H4 (cell line): ENCODE data around the gene USP17L21. TPM values are rescaled to one million over a fixed set of nuclear protein-coding genes. Genes with fewer than 3 reads are reported as not detected.
"Not testable (repeated sequence)": the region's sequence is repeated elsewhere in the genome, so short reads cannot be mapped to it uniquely, and the experiment has no call there.

ENCODE experiments used
- DNase-seq: peaks from one replicate; pipeline ENCODE4 v3.0.0-alpha.2; 2015; ENCODE audit warnings: low spot score
- total RNA-seq: library from RNA; depleted of rRNA; stranded (reverse); fragments of >200 nt; shearing (Covaris generic); gene quantifications from 2 replicates; pipeline ENCODE4 v1.2.3, GENCODE V29; 2014; rRNA removed

USP17L21 gene, protein sequence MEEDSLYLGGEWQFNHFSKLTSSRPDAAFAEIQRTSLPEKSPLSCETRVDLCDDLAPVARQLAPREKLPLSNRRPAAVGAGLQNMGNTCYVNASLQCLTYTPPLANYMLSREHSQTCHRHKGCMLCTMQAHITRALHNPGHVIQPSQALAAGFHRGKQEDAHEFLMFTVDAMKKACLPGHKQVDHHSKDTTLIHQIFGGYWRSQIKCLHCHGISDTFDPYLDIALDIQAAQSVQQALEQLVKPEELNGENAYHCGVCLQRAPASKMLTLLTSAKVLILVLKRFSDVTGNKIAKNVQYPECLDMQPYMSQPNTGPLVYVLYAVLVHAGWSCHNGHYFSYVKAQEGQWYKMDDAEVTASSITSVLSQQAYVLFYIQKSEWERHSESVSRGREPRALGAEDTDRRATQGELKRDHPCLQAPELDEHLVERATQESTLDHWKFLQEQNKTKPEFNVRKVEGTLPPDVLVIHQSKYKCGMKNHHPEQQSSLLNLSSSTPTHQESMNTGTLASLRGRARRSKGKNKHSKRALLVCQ
- not detected in 2 replicates for total RNA-seq

- DNase-seq = not testable (repeated sequence)
These were observed at the start of gene USP17L21 for GRCh38 chr4:9262572-9262971. TSS of gene USP17L21 (plus strand) at chr4:9262872. CDS start at chr4:9262872, 0 bp downstream.

DNA sequence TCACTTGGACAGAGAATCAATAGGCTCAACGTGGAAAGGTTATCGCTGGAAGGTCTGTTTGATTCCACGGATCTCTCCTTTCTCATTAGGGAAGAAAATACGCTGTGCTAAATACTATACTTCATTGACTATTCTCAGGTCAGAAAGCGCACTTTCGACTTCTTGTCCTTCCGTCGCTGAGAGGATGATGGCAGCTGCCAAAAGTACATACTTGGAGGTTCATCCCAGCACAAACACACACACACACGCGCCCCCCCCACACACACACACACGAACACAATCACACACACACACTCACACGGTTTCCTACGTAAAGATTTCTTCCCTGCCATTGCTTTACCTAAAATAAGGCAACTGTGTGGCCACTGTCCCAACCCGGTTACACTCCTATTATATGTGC is 48.0 kb upstream of the USP17L21 start:
- DNase-seq = not testable (repeated sequence)

GRCh38 chr4:9215105-9215504 is 47.6 kb upstream of the USP17L21 start, which contains the start of gene USP17L11:
TSS of gene USP17L11 (plus strand) at chr4:9215405. CDS start at chr4:9215405, 0 bp downstream.
- not testable (repeated sequence) for DNase-seq

DNA sequence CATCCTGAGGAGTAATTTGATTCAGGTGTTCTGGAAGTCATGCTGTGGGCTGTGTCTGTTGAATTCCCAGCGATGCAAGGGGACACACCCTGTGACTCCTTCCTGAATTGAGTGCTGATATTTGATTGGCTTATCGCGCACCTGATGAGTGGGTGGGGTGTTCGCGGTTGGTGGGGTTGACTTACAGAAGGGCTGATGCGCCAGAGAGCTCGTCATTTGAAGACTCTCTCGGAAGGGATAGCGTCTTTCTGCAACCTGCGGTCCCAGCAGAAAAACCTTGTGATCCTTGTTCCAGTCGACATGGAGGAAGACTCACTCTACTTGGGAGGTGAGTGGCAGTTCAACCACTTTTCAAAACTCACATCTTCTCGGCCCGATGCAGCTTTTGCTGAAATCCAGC is 42.8 kb upstream of the USP17L21 start, which contains the start of gene USP17L12:
Gene USP17L12, plus strand, starts transcription at position 301 of the 400 bp plus-strand sequence. Its CDS starts 0 bp downstream, at position 301.
- DNase-seq = not testable (repeated sequence)

GRCh38 chr4:9224596-9224995 is 38.1 kb upstream of the USP17L21 start, which contains the start of gene USP17L13:
TSS of gene USP17L13 (plus strand) at chr4:9224896. CDS start at chr4:9224896, 0 bp downstream.
- not testable (repeated sequence) for DNase-seq

DNA sequence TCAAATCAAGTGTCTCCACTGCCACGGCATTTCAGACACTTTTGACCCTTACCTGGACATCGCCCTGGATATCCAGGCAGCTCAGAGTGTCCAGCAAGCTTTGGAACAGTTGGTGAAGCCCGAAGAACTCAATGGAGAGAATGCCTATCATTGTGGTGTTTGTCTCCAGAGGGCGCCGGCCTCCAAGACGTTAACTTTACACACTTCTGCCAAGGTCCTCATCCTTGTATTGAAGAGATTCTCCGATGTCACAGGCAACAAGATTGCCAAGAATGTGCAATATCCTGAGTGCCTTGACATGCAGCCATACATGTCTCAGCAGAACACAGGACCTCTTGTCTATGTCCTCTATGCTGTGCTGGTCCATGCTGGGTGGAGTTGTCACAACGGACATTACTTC is 32.4 kb upstream of the USP17L21 start:
- not testable (repeated sequence) for DNase-seq

DNA sequence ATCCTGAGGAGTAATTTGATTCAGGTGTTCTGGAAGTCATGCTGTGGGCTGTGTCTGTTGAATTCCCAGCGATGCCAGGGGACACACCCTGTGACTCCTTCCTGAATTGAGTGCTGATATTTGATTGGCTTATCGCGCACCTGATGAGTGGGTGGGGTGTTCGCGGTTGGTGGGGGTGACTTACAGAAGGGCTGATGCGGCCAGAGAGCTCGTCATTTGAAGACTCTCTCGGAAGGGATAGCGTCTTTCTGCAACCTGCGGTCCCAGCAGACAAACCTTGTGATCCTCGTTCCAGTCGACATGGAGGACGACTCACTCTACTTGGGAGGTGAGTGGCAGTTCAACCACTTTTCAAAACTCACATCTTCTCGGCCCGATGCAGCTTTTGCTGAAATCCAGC is 28.6 kb upstream of the USP17L21 start, which contains the start of gene USP17L15:
Gene USP17L15, plus strand, starts transcription at position 301 of the 400 bp plus-strand sequence. Its CDS starts 0 bp downstream, at position 301.
- DNase-seq = not testable (repeated sequence)

DNA sequence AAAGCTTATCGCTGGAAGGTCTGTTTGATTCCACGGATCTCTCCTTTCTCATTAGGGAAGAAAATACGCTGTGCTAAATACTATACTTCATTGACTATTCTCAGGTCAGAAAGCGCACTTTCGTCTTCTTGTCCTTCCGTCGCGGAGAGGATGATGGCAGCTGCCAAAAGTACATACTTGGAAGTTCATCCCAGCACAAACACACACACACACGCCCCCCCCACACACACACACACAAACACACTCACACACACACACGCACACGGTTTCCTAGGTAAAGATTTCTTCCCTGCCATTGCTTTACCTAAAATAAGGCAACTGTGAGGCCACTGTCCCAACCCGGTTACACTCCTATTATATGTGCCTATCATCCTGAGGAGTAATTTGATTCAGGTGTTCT is 24.2 kb upstream of the USP17L21 start:
- peak; percentile 14 for DNase-seq

GRCh38 chr4:9243579-9243978 is 19.1 kb upstream of the USP17L21 start, which contains the start of gene USP17L17:
TSS of gene USP17L17 (plus strand) at chr4:9243879. CDS start at chr4:9243879, 0 bp downstream.
- DNase-seq = not testable (repeated sequence)

DNA sequence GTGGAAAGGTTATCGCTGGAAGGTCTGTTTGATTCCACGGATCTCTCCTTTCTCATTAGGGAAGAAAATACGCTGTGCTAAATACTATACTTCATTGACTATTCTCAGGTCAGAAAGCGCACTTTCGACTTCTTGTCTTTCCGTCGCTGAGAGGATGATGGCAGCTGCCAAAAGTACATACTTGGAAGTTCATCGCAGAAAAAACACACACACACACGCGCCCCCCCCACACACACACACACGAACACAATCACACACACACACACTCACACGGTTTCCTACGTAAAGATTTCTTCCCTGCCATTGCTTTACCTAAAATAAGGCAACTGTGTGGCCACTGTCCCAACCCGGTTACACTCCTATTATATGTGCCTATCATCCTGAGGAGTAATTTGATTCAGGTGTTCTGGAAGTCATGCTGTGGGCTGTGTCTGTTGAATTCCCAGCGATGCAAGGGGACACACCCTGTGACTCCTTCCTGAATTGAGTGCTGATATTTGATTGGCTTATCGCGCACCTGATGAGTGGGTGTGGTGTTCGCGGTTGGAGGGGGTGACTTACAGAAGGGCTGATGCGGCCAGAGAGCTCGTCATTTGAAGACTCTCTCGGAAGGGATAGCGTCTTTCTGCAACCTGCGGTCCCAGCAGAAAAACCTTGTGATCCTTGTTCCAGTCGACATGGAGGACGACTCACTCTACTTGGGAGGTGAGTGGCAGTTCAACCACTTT is 14.6 kb upstream of the USP17L21 start, which contains the start of gene USP17L18:
Gene USP17L18, plus strand, starts transcription at position 678 of the 728 bp plus-strand sequence. Its CDS starts 0 bp downstream, at position 678.
- DNase-seq = not testable (repeated sequence)

GRCh38 chr4:9253078-9253477 is 9.6 kb upstream of the USP17L21 start, which contains the start of gene USP17L19:
TSS of gene USP17L19 (plus strand) at chr4:9253378. CDS start at chr4:9253378, 0 bp downstream.
- not testable (repeated sequence) for DNase-seq

- DNase-seq = not testable (repeated sequence)
These were observed 4.8 kb upstream of the USP17L21 start, which contains the start of gene USP17L20 for GRCh38 chr4:9257824-9258223. TSS of gene USP17L20 (plus strand) at chr4:9258124. CDS start at chr4:9258124, 0 bp downstream.

- DNase-seq = not testable (repeated sequence)
These were observed 4.6 kb downstream of the USP17L21 start, which contains the start of gene USP17L22 for GRCh38 chr4:9267319-9267718. TSS of gene USP17L22 (plus strand) at chr4:9267619. CDS start at chr4:9267619, 0 bp downstream.

- not testable (repeated sequence) for DNase-seq
These were observed 9.0 kb downstream of the USP17L21 start for GRCh38 chr4:9271719-9272118.

Other genes starting within 250 kb of the USP17L21 start
- gene FAM90A26, start 92.5 kb upstream of the USP17L21 start, total RNA-seq = not detected in 2 replicates
- gene USP17L10, start 52.2 kb upstream of the USP17L21 start, total RNA-seq = not detected in 2 replicates
- not detected in 2 replicates for gene USP17L11, start 47.5 kb upstream of the USP17L21 start, total RNA-seq
- not detected in 2 replicates for gene USP17L12, start 42.7 kb upstream of the USP17L21 start, total RNA-seq
- not detected in 2 replicates for gene USP17L13, start 38.0 kb upstream of the USP17L21 start, total RNA-seq
- gene USP17L15, start 28.5 kb upstream of the USP17L21 start, total RNA-seq = not detected in 2 replicates
- gene USP17L17, start 19.0 kb upstream of the USP17L21 start, total RNA-seq = not detected in 2 replicates
- gene USP17L18, start 14.2 kb upstream of the USP17L21 start, total RNA-seq = not detected in 2 replicates
- not detected in 2 replicates for gene USP17L19, start 9.5 kb upstream of the USP17L21 start, total RNA-seq
- not detected in 2 replicates for gene USP17L20, start 4.7 kb upstream of the USP17L21 start, total RNA-seq
- not detected in 2 replicates for gene USP17L22, start 4.7 kb downstream of the USP17L21 start, total RNA-seq
- gene USP17L24, start 62.3 kb downstream of the USP17L21 start, total RNA-seq = not detected in 2 replicates
- gene USP17L25, start 67.0 kb downstream of the USP17L21 start, total RNA-seq = not detected in 2 replicates
- gene USP17L26, start 71.8 kb downstream of the USP17L21 start, total RNA-seq = not detected in 2 replicates
- not detected in 2 replicates for gene USP17L5, start 76.5 kb downstream of the USP17L21 start, total RNA-seq
- not detected in 2 replicates for gene USP17L27, start 81.3 kb downstream of the USP17L21 start, total RNA-seq
- gene USP17L28, start 86.0 kb downstream of the USP17L21 start, total RNA-seq = not detected in 2 replicates
- gene USP17L29, start 90.8 kb downstream of the USP17L21 start, total RNA-seq = not detected in 2 replicates
- not detected in 2 replicates for gene USP17L30, start 100.3 kb downstream of the USP17L21 start, total RNA-seq
- not detected in 2 replicates for gene DEFB131A, start 181.5 kb downstream of the USP17L21 start, total RNA-seq